HCT116 (cell line): ENCODE data around the gene ABCA8.

Experiments used
- CEBPB ChIP-seq: IDR thresholded peaks from 2 replicates; pipeline ENCODE4 v1.6.1; 2012; ENCODE audit warnings: low read depth
- EZH2 ChIP-seq: fragments of 200-600 bp; sonication (generic); IDR thresholded peaks from 2 replicates; pipeline ENCODE4 v1.6.1; 2017; ENCODE audit warnings: antibody characterized with exemption, mixed run types
- EZH2phosphoT487 ChIP-seq: fragments of 200-600 bp; IDR thresholded peaks from 2 replicates; pipeline ENCODE4 v1.6.1; 2018; ENCODE audit warnings: antibody characterized with exemption, borderline replicate concordance
- POLR2A ChIP-seq: IDR thresholded peaks from 2 replicates; pipeline ENCODE4 v1.7.0; 2011; ENCODE audit warnings: borderline replicate concordance; ENCODE audit not compliant: insufficient read depth, insufficient read length; ENCODE audit errors: extremely low read depth
- POLR2AphosphoS5 ChIP-seq: IDR thresholded peaks from 2 replicates; pipeline ENCODE4 v1.6.1; 2011; ENCODE audit warnings: mild to moderate bottlenecking, low read depth, low read length, moderate library complexity
- RAD21 ChIP-seq: IDR thresholded peaks from 2 replicates; pipeline ENCODE4 v1.6.1; 2012; ENCODE audit warnings: low read depth, mild to moderate bottlenecking
- SRF ChIP-seq: IDR thresholded peaks from 2 replicates; pipeline ENCODE4 v1.6.1; 2012; ENCODE audit warnings: low read depth
- YY1 ChIP-seq: IDR thresholded peaks from 2 replicates; pipeline ENCODE4 v1.6.1; 2011; ENCODE audit warnings: low read length, low read depth, moderate library complexity, mild to moderate bottlenecking; ENCODE audit not compliant: insufficient replicate concordance; ENCODE audit errors: extremely low read depth
- TF ChIP-seq, protein P1 (sequence below), 3 experiments: fragments of 200-600 bp in 1 of 3; sonication (generic) in 1 of 3; IDR thresholded peaks in 2 of 3; conservative IDR thresholded peaks in 1 of 3; 2 replicates each; pipeline ENCODE4 v1.5.1; 2012 to 2017; ENCODE audit warnings: low read depth in 2 of 3, low read length in 2 of 3, antibody characterized with exemption in 1 of 3, borderline replicate concordance in 1 of 3, control low read depth in 1 of 3, mild to moderate bottlenecking in 1 of 3, mixed read lengths in 1 of 3, mixed run types in 1 of 3, moderate library complexity in 1 of 3; ENCODE audit not compliant: insufficient read depth in 1 of 3
- TF ChIP-seq, protein P2 (sequence below): IDR thresholded peaks from 2 replicates; pipeline ENCODE4 v1.6.1; 2012; ENCODE audit warnings: low read depth
- TF ChIP-seq, protein P3 (sequence below): IDR thresholded peaks from 2 replicates; pipeline ENCODE4 v1.6.1; 2012
- TF ChIP-seq, protein P4 (sequence below): IDR thresholded peaks from 2 replicates; pipeline ENCODE4 v1.6.1; 2011; ENCODE audit warnings: mild to moderate bottlenecking, low read length, moderate library complexity; ENCODE audit not compliant: insufficient replicate concordance; ENCODE audit errors: extremely low read depth

DNA sequence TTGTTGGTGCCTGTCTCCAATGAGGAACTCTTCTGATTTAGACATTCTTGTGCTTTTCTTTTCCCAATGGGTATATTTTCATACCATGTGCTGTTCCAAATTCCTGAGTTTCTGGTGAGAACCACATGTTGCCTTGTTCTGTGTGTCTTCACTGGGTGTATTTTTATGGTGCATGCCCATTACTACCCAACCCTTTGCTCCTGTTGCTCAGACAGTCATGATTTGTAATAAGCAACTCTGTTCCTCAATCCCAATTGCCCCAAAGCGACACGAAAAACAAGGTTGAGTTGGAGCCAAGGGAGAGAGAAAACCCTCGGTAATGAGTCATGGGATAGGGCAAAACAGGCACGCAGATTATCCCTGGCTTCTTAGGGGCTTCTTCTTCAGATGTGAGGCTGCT is 101.8 kb downstream of the ABCA8 start:
- TF ChIP-seq, protein P1, sequence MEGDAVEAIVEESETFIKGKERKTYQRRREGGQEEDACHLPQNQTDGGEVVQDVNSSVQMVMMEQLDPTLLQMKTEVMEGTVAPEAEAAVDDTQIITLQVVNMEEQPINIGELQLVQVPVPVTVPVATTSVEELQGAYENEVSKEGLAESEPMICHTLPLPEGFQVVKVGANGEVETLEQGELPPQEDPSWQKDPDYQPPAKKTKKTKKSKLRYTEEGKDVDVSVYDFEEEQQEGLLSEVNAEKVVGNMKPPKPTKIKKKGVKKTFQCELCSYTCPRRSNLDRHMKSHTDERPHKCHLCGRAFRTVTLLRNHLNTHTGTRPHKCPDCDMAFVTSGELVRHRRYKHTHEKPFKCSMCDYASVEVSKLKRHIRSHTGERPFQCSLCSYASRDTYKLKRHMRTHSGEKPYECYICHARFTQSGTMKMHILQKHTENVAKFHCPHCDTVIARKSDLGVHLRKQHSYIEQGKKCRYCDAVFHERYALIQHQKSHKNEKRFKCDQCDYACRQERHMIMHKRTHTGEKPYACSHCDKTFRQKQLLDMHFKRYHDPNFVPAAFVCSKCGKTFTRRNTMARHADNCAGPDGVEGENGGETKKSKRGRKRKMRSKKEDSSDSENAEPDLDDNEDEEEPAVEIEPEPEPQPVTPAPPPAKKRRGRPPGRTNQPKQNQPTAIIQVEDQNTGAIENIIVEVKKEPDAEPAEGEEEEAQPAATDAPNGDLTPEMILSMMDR (IDR thresholded peaks at IDR 0.05 in 2 of 3, conservative IDR thresholded peaks at IDR 0.05 in 1 of 3; ENCODE audit: borderline replicate concordance in 1 of 3, insufficient read depth in 1 of 3, low read depth in 2 of 3, low read length in 2 of 3), result no peak
- no peak for TF ChIP-seq EZH2phosphoT487
- TF ChIP-seq, protein P2, sequence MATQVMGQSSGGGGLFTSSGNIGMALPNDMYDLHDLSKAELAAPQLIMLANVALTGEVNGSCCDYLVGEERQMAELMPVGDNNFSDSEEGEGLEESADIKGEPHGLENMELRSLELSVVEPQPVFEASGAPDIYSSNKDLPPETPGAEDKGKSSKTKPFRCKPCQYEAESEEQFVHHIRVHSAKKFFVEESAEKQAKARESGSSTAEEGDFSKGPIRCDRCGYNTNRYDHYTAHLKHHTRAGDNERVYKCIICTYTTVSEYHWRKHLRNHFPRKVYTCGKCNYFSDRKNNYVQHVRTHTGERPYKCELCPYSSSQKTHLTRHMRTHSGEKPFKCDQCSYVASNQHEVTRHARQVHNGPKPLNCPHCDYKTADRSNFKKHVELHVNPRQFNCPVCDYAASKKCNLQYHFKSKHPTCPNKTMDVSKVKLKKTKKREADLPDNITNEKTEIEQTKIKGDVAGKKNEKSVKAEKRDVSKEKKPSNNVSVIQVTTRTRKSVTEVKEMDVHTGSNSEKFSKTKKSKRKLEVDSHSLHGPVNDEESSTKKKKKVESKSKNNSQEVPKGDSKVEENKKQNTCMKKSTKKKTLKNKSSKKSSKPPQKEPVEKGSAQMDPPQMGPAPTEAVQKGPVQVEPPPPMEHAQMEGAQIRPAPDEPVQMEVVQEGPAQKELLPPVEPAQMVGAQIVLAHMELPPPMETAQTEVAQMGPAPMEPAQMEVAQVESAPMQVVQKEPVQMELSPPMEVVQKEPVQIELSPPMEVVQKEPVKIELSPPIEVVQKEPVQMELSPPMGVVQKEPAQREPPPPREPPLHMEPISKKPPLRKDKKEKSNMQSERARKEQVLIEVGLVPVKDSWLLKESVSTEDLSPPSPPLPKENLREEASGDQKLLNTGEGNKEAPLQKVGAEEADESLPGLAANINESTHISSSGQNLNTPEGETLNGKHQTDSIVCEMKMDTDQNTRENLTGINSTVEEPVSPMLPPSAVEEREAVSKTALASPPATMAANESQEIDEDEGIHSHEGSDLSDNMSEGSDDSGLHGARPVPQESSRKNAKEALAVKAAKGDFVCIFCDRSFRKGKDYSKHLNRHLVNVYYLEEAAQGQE, result no peak
- TF ChIP-seq POLR2AphosphoS5, result no peak
- no peak for TF ChIP-seq RAD21
- TF ChIP-seq, protein P3, sequence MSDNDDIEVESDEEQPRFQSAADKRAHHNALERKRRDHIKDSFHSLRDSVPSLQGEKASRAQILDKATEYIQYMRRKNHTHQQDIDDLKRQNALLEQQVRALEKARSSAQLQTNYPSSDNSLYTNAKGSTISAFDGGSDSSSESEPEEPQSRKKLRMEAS, result no peak
- TF ChIP-seq POLR2A, result no peak
- TF ChIP-seq SRF, result no peak
- no peak for TF ChIP-seq YY1
- no peak for TF ChIP-seq CEBPB
- TF ChIP-seq, protein P4, sequence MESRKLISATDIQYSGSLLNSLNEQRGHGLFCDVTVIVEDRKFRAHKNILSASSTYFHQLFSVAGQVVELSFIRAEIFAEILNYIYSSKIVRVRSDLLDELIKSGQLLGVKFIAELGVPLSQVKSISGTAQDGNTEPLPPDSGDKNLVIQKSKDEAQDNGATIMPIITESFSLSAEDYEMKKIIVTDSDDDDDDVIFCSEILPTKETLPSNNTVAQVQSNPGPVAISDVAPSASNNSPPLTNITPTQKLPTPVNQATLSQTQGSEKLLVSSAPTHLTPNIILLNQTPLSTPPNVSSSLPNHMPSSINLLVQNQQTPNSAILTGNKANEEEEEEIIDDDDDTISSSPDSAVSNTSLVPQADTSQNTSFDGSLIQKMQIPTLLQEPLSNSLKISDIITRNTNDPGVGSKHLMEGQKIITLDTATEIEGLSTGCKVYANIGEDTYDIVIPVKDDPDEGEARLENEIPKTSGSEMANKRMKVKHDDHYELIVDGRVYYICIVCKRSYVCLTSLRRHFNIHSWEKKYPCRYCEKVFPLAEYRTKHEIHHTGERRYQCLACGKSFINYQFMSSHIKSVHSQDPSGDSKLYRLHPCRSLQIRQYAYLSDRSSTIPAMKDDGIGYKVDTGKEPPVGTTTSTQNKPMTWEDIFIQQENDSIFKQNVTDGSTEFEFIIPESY, result no peak
- no peak for TF ChIP-seq EZH2
